SK-N-SH treated with all-trans-retinoic acid at 6 μM for 48 hours (cell line): Measurements from ENCODE around the gene ZFAND5.

Source experiments
- ARNTL ChIP-seq: fragments of 450-650 bp; formaldehyde crosslinking; IDR thresholded peaks from 2 replicates; pipeline ENCODE4 v1.5.0; 2020; ENCODE audit warnings: low read depth, mild to moderate bottlenecking, moderate library complexity, borderline replicate concordance
- CREB5 ChIP-seq: fragments of 250-450 bp; sonication (Bioruptor Pico); IDR thresholded peaks from 2 replicates; pipeline ENCODE4 v1.5.1; 2020; ENCODE audit warnings: low read depth, mild to moderate bottlenecking, moderate library complexity
- GLIS3 ChIP-seq: fragments of 250-450 bp; sonication (Bioruptor Pico); IDR thresholded peaks from 2 replicates; pipeline ENCODE4 v1.5.0; 2020; ENCODE audit warnings: mild to moderate bottlenecking, moderate library complexity
- ISL1 ChIP-seq: fragments of 250-450 bp; sonication (Bioruptor Pico); IDR thresholded peaks from 2 replicates; pipeline ENCODE4 v2.1.2; 2022; ENCODE audit warnings: mild to moderate bottlenecking, moderate library complexity
- PPARA ChIP-seq: fragments of 250-450 bp; sonication (Bioruptor Pico); IDR thresholded peaks from 2 replicates; pipeline ENCODE4 v1.5.0; 2020; ENCODE audit warnings: mild to moderate bottlenecking, borderline replicate concordance
- RARB ChIP-seq: fragments of 250-450 bp; sonication (Bioruptor Pico); IDR thresholded peaks from 2 replicates; pipeline ENCODE4 v1.8.0; 2021; ENCODE audit warnings: mild to moderate bottlenecking, moderate library complexity
- TOX ChIP-seq: fragments of 250-450 bp; sonication (Bioruptor Pico); IDR thresholded peaks from 2 replicates; pipeline ENCODE4 v1.8.0; 2021; ENCODE audit warnings: mild to moderate bottlenecking, moderate library complexity, borderline replicate concordance
- ZC3H10 ChIP-seq: fragments of 250-450 bp; sonication (Bioruptor Pico); IDR thresholded peaks from 2 replicates; pipeline ENCODE4 v1.5.1; 2021; ENCODE audit warnings: mild to moderate bottlenecking, moderate library complexity
- ZFP3 ChIP-seq: fragments of 250-450 bp; sonication (Bioruptor Pico); IDR thresholded peaks from 2 replicates; pipeline ENCODE4 v1.5.0; 2020; ENCODE audit warnings: mild to moderate bottlenecking, moderate library complexity
- ZNF565 ChIP-seq: fragments of 450-650 bp; formaldehyde crosslinking; conservative IDR thresholded peaks from 2 replicates; pipeline ENCODE4 v1.5.0; 2020; ENCODE audit warnings: low read depth, mild to moderate bottlenecking, moderate library complexity
- TF ChIP-seq, protein P1 (sequence below): fragments of 250-450 bp; sonication (Bioruptor Pico); IDR thresholded peaks from 2 replicates; pipeline ENCODE4 v1.8.0; 2020; ENCODE audit warnings: mild to moderate bottlenecking, moderate library complexity, borderline replicate concordance
- TF ChIP-seq, protein P2 (sequence below): fragments of 250-450 bp; sonication (Bioruptor Pico); IDR thresholded peaks from 2 replicates; pipeline ENCODE4 v1.5.0; 2020; ENCODE audit warnings: mild to moderate bottlenecking, moderate library complexity

DNA sequence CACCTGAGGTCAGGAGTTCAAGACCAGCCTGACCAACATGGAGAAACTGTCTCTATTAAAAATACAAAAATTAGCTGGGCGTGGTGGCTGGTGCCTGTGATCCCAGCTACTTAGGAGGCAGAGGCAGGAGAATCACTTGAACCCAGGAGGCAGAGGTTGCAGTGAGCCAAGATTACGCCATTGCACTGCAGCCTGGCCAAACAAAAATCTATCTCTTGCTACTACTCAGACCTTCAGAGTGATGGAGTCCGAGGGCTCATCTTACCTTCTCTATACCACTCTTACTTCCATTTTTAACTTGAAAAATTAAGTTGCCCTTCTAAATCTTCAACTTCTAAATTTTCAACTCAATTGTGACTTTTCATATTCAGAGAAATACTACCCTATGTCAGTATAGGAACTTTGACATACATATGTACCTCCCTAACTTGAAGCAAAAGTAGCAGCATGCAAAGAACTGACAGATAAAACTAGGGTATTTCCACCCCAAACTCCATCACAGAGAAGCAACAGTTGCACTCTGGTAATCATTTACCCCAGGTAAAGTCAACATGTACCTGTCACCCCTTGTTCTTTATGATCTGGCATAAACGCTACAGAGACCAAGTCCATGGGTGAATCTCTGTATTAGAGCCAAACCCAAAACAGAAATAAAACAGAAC lies 11.4 kb downstream of the ZFAND5 start:
- TF ChIP-seq PPARA (CRISPR knock-in tag), result no peak
- TF ChIP-seq, protein P1, sequence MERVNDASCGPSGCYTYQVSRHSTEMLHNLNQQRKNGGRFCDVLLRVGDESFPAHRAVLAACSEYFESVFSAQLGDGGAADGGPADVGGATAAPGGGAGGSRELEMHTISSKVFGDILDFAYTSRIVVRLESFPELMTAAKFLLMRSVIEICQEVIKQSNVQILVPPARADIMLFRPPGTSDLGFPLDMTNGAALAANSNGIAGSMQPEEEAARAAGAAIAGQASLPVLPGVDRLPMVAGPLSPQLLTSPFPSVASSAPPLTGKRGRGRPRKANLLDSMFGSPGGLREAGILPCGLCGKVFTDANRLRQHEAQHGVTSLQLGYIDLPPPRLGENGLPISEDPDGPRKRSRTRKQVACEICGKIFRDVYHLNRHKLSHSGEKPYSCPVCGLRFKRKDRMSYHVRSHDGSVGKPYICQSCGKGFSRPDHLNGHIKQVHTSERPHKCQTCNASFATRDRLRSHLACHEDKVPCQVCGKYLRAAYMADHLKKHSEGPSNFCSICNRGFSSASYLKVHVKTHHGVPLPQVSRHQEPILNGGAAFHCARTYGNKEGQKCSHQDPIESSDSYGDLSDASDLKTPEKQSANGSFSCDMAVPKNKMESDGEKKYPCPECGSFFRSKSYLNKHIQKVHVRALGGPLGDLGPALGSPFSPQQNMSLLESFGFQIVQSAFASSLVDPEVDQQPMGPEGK, result no peak
- TF ChIP-seq ARNTL (CRISPR knock-in tag), result no peak
- no peak for TF ChIP-seq RARB (CRISPR knock-in tag)
- TF ChIP-seq TOX (CRISPR knock-in tag), result no peak
- no peak for TF ChIP-seq CREB5 (CRISPR knock-in tag)
- no peak for TF ChIP-seq GLIS3 (CRISPR knock-in tag)
- no peak for TF ChIP-seq ISL1 (CRISPR knock-in tag)
- TF ChIP-seq, protein P2, sequence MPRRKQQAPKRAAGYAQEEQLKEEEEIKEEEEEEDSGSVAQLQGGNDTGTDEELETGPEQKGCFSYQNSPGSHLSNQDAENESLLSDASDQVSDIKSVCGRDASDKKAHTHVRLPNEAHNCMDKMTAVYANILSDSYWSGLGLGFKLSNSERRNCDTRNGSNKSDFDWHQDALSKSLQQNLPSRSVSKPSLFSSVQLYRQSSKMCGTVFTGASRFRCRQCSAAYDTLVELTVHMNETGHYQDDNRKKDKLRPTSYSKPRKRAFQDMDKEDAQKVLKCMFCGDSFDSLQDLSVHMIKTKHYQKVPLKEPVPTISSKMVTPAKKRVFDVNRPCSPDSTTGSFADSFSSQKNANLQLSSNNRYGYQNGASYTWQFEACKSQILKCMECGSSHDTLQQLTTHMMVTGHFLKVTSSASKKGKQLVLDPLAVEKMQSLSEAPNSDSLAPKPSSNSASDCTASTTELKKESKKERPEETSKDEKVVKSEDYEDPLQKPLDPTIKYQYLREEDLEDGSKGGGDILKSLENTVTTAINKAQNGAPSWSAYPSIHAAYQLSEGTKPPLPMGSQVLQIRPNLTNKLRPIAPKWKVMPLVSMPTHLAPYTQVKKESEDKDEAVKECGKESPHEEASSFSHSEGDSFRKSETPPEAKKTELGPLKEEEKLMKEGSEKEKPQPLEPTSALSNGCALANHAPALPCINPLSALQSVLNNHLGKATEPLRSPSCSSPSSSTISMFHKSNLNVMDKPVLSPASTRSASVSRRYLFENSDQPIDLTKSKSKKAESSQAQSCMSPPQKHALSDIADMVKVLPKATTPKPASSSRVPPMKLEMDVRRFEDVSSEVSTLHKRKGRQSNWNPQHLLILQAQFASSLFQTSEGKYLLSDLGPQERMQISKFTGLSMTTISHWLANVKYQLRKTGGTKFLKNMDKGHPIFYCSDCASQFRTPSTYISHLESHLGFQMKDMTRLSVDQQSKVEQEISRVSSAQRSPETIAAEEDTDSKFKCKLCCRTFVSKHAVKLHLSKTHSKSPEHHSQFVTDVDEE (CRISPR knock-in tag), result no peak
- TF ChIP-seq ZNF565 (CRISPR knock-in tag), result no peak
- no peak for TF ChIP-seq ZFP3 (CRISPR knock-in tag)
- no peak for TF ChIP-seq ZC3H10
